ENCODE measurements around the gene PRKAG2.

Gene PRKAG2

DNA sequence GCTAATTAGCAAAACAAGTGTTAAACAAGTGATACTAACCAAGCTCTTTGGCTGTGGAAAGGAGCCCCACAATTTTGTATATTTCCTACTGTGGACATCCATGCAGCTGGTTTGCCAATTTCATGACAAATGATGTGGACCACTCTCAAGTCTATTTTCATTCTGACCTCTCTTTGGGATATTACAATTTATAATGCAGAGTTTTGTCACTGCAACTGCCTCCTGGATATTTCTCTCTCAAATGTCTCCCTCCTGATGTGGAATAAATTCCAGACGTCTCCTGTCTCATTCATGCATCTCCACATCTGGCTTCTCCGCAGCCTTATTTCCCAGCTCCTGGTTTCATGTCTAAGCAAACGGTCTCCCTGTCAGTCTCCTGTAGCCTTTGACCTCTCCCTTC lies 276.6 kb downstream of the PRKAG2 start:
- TF ChIP-seq, protein P1, sequence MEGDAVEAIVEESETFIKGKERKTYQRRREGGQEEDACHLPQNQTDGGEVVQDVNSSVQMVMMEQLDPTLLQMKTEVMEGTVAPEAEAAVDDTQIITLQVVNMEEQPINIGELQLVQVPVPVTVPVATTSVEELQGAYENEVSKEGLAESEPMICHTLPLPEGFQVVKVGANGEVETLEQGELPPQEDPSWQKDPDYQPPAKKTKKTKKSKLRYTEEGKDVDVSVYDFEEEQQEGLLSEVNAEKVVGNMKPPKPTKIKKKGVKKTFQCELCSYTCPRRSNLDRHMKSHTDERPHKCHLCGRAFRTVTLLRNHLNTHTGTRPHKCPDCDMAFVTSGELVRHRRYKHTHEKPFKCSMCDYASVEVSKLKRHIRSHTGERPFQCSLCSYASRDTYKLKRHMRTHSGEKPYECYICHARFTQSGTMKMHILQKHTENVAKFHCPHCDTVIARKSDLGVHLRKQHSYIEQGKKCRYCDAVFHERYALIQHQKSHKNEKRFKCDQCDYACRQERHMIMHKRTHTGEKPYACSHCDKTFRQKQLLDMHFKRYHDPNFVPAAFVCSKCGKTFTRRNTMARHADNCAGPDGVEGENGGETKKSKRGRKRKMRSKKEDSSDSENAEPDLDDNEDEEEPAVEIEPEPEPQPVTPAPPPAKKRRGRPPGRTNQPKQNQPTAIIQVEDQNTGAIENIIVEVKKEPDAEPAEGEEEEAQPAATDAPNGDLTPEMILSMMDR (IDR thresholded peaks at IDR 0.05) = no peak

DNA sequence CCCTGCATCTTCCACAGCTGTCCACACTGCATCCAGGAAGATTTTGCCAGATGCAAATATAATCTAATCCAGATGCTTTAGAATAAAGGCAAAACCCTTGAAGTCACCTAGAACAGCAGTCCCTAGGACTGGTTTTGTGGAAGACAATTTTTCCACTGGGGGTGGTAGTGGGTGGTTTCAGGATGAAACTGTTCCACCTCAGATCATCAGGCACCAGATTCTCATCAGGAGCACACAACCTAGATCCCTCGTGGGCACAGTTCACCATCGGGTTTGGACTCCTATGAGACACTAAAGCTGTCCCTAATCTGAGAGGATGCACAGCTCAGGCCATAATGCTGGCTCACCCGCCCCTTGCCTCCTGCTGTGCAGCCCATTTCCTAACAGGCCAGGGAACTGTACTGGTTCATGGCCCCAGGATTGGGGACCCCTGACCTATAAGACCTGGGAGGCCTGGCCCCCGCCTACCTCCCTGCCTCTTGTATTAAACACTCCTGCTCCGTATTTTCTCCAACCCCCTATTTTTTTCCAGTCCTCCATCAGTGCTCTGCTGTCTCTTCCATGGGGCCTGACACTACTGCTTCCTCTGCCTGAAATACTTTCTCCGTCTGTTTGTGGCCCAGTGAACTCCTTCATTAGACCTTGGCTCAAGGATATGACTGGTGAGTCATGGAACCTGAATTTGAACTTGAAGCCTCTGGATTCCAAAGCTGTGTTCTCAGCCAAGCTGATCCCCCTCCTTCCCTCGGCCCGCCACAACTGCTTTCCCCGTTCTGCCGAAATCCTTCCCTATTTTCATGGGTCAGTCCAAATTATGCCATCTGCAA lies 277.3 kb downstream of the PRKAG2 start:
- TF ChIP-seq, protein P1 (IDR thresholded peaks at IDR 0.05) = no peak

DNA sequence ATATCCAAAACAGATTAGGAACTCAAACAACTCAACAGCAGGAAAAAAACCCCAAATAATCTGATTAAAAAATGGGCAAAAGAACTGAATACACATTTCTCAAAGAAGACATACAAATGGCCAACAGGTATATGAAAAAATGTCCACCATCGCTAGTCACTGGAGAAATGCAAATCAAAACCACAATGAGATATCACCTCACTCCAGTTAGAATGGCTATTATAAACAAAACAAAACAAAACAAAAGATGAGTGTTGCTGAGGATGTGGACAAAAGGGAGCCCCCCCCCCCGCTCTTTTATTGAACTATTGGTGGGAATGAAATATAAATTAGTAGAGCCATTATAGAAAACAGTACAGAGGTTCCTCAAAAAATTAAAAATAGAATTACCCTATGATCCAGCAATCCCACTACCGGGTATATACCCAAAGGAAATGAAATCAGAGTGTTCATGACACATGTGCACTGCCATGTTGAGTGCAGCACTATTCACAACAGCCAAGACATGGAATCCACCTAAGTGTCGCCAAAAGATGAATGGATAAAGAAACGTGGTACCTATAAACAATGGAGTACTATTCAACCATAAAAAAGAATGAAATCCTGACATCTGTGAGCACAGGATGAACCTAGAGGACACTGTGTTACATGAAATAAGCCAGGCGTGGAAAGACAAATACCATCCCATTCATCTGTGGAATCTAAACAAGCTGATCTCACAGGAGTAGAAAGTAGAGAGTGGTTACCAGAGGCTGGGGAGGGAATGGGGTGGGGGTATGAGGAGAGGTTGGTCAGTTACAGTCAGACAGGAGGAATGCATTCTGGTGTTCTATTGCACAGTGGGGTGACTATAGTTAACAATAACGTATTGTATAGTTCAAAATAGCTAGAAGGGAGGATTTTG lies 279.1 kb downstream of the PRKAG2 start:
- TF ChIP-seq, protein P1 (IDR thresholded peaks at IDR 0.05) = no peak

DNA sequence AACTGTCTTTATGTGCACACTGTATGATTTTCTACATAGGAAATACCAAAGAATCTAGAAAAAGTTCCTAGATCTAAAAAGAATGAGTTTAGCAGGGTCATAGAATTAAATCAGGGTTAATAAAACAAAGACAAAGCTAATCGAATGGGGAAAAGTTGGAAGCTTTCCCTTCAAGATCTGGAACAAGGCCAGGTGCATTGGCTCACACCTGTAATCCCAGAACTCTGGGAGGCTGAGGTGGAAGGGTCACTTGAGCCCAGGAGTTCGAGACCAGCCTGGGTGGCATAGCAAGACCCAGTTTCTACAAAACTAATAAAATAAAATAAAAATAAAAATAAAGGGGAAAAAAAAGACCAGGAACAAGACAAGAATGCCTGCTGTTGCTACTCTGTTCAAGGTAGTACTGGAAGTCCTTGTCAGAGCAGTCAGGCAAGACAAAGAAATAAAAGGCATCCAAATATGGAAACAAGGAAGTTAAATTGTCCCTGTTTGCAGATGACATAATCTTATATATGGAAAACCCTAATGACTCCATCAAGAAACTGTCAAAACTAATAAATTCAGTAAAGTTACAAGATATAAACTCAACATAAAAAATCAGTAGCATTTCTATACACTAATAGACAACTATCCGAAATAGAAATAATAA lies 281.1 kb downstream of the PRKAG2 start:
- TF ChIP-seq, protein P1 (IDR thresholded peaks at IDR 0.05) = no peak

GRCh38 chr7:151592868-151593486 lies 283.9 kb downstream of the PRKAG2 start:
- TF ChIP-seq, protein P1 (IDR thresholded peaks at IDR 0.05) = no peak

DNA sequence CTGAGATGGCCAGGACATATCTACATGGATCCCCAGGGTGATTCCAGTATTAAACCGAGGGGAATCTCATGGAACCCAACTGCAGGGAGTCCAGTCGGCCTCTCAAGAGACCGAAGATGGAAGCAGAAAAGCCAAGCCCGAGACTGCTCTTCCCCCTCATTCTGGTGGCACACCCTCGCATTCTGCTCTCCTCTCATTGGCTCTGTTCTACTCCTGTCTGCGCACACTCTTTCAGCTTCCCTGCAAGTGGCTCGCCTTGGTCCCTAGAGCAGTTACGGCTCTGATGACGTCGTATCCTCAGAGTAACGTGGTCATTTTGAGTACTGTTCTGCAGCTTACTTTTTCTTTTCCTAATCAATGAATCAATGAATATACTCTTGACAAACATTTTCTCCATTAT lies 284.6 kb downstream of the PRKAG2 start:
- TF ChIP-seq, protein P1 (IDR thresholded peaks at IDR 0.05) = no peak

DNA sequence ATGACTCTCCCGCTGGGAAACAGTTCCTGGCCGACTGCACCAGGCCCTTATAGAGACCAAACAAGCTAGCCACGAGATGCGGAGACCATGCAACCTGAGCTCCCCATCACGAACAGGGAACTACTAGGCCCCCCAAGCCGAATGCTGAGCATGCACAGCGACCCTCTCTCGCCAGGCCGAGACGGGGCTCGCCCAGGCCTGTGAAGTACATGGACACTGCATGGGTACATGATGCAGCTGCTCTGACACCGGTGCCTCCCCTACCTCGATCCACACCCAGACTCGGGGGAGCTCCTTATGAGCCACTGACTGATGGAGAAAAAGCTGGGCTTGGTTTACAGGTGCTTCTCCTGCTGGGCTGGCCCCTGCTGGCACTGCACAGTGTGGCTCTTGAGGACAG lies 285.0 kb downstream of the PRKAG2 start:
- TF ChIP-seq, protein P1 (IDR thresholded peaks at IDR 0.05) = no peak

Data from LNCAP (cell line).